GM12865 (cell line): ENCODE measurements around the gene SPTBN2.

ENCODE experiments used
- DNase-seq: peaks from one replicate; pipeline ENCODE4 v3.0.0; 2010; ENCODE audit warnings: low read depth
- H3K4me3 ChIP-seq: 2 replicates; pipeline ENCODE4 v1.5.1; 2011; ENCODE audit warnings: mild to moderate bottlenecking, low read depth, low read length, control low read depth
- TF ChIP-seq, protein P1 (sequence below): IDR thresholded peaks from 2 replicates; pipeline ENCODE4 v1.5.1; 2011; ENCODE audit warnings: low read length, control low read depth, low read depth, inconsistent platforms; ENCODE audit not compliant: insufficient read depth; ENCODE audit errors: missing control alignments

SPTBN2 gene

DNA sequence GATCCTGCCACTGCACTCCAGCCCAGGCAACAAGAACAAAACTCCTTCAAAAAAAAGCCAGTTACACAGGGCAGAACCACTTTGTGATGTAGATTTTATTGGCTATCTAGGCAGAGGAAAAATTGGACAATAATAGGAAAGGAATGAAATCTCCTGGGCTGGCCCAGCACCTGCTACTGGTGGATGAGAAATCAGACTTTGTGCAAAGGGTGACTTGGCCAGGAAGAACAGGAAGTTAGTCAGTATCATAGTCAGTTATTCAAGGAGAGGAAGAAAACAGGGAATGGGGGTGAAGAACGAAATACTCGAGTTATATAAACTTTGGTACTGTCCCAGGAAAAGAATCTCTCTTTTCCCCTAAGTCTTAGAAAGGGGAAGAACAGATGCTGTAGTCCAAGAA, 11.0 kb upstream of the SPTBN2 start:
- no peak for DNase-seq
- no peak overlapping the region for H3K4me3 ChIP-seq
- TF ChIP-seq, protein P1, sequence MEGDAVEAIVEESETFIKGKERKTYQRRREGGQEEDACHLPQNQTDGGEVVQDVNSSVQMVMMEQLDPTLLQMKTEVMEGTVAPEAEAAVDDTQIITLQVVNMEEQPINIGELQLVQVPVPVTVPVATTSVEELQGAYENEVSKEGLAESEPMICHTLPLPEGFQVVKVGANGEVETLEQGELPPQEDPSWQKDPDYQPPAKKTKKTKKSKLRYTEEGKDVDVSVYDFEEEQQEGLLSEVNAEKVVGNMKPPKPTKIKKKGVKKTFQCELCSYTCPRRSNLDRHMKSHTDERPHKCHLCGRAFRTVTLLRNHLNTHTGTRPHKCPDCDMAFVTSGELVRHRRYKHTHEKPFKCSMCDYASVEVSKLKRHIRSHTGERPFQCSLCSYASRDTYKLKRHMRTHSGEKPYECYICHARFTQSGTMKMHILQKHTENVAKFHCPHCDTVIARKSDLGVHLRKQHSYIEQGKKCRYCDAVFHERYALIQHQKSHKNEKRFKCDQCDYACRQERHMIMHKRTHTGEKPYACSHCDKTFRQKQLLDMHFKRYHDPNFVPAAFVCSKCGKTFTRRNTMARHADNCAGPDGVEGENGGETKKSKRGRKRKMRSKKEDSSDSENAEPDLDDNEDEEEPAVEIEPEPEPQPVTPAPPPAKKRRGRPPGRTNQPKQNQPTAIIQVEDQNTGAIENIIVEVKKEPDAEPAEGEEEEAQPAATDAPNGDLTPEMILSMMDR = no peak

DNA sequence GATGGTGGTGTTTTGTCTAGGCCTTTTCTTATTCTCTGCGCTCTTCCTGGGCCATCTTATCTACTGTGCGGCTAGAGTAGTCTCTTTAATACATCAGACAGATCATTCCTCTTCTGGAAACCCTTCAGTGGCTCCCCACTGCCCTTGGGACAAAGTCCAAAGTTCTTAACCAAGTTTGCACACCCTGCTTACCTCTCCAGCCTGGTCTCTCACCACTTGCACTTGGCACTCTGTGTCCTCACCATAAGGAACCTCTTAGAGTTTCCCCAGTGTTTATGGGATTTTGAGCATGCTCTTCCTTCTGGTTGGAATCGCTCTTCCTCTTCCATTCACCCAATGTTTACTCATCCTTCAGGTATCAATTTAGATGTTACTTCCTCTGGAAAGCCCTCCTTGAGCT, 5.2 kb upstream of the SPTBN2 start:
- no peak for DNase-seq
- TF ChIP-seq, protein P1 = no peak
- no peak overlapping the region for H3K4me3 ChIP-seq

DNA sequence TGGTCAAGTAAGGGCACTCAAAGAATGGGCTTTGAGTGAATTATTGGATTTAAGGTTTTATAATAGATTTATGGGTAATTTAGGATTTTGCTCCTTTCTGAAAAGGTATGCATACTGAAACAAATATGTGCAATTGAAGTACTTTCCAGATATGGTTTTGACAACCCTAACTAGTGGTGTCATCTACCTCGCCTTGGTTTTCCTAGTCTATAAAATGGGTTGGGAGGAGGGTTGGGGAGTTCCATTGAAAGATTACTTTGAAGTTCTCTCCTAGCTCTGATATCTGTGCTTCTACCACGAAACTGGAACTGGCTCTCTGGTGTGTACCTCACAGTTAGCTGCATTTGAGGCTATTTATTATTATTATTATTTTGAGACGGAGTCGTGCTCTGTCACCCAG, 431 bp upstream of the SPTBN2 start:
- no peak for DNase-seq
- TF ChIP-seq, protein P1 = no peak
- H3K4me3 ChIP-seq = no peak overlapping the region

DNA sequence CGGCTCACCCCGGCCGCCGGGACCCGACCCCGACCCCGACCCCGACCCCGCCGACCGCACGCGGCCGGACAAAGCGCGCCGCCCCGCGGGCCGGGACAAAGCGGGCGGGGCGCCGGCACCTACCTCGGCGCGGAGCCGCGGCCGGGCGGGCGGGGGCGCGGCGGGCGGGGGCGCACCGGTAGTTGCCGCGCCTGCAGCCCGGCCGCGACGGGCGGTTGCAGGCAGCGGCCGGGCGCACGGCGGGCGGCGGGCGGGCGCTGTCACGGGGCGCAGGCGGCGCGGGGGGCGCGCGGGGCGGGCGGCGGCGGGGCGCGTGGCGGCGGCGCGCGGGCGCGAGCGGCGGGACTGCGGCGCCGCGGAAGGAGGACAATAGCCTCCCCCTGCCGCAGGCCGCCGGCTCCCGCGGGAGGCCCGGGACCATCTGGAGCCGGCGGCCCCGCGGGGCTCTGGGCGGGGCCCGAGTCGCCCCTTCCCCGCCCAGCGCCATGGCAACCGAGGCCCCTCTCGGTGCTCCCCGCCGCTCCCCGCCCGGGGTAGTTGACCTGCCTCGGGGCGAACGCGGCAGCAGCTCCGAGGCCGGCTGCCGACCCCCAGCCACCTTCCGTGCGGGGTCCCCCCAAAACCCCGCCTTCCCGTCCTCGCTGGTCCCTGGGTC, 851 bp downstream of the SPTBN2 start:
- DNase-seq = no peak
- TF ChIP-seq, protein P1 = no peak
- H3K4me3 ChIP-seq = no peak overlapping the region

DNA sequence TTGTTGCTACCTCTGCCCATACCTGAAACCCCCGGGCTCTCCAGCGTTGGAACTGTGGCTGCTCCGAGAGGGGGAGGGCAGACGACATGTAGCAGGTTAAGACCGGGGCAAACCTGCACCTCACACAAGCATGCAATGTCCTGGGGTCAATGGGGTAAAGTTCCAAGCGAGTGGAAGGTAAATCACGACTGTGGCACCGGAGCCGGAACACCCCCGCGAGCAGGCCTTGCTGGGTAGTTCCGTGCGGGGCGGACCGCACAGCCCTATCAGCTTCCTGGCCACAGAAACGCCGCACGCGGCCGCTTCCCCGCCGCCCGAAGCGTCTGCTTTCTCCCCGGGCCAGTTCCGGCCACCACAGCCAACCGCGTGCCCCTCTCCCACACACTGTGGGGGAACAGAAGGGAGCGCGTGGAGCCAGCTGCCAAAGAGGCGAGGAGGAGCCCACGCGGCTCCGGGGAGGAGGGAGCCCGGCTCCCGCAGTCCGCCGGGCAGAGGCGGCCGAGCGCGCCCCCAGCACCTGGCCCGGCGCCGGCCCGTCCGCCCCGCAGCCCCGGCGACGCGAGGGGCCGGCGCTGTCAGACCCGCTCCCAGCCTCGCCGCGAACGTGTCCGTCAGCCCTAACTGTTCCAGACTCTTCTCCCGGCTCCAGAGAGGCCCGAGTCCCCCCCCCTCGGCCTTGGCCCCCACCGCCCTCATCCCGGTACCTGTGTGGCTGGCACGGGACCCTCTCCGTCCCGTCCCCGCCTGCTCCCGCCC, 1.6 kb downstream of the SPTBN2 start:
- TF ChIP-seq, protein P1 = no peak
- no peak overlapping the region; the same call in 1 of the 2 replicates for H3K4me3 ChIP-seq
- no peak for DNase-seq

DNA sequence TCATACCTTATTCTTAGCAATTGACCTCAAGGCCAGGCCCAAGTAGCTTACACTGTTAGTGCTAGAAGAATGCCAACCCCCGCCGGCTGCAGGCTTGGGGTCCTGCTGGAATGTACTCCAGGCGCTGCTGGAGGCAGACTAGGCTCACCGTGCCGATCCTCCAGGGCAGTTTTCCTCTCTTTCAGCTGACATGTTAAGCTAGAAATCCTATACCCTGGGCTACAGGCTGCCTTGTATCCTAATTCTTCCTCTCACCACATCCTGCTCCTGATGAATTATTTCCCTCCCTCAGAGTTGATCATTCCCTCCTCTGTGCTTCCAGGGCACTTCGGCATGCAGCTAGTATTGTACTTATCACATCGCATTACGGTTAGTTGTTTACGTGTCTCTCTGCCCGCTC, 3.4 kb downstream of the SPTBN2 start:
- DNase-seq = no peak
- TF ChIP-seq, protein P1 = no peak
- no peak overlapping the region for H3K4me3 ChIP-seq
